Neural cell (in vitro differentiated cells): ENCODE data around the gene MST1. TPM values are rescaled to one million over a fixed set of nuclear protein-coding genes. Genes with fewer than 3 reads are reported as not detected.

Source experiments
- H2AFZ ChIP-seq: fragments of 200-600, 300-800 bp; sonication (generic), shearing (Covaris generic); 2 replicates; pipeline ENCODE4 v1.6.0; 2014; ENCODE audit warnings: low read depth, mild to moderate bottlenecking, antibody characterized with exemption, low read length, moderate library complexity
- H3F3A ChIP-seq: fragments of 200-600 bp; shearing (Covaris generic); 2 replicates; pipeline ENCODE4 v1.6.1; 2016; ENCODE audit warnings: mild to moderate bottlenecking, moderate library complexity, mixed read lengths, antibody characterized with exemption, low read length; ENCODE audit not compliant: insufficient read depth, poor library complexity, severe bottlenecking
- H3K27ac ChIP-seq: fragments of 200-600, 300-800 bp; sonication (generic), shearing (Covaris generic); 2 replicates; pipeline ENCODE4 v1.5.1; 2014; ENCODE audit warnings: mild to moderate bottlenecking, low read length, moderate library complexity
- H3K27me3 ChIP-seq: fragments of 300-800, 200-600 bp; sonication (generic), shearing (Covaris generic); 2 replicates; pipeline ENCODE4 v1.6.0; 2014; ENCODE audit warnings: mild to moderate bottlenecking, low read depth, low read length, moderate library complexity; ENCODE audit not compliant: insufficient read depth
- H3K36me3 ChIP-seq: fragments of 300-800, 200-600 bp; sonication (generic), shearing (Covaris generic); 2 replicates; pipeline ENCODE4 v1.5.1; 2014; ENCODE audit warnings: mild to moderate bottlenecking, antibody characterized with exemption, low read length, moderate library complexity; ENCODE audit not compliant: insufficient read depth
- H3K4me2 ChIP-seq: fragments of 300-800, 200-600 bp; sonication (generic), shearing (Covaris generic); 2 replicates; pipeline ENCODE4 v1.6.0; 2014; ENCODE audit warnings: mild to moderate bottlenecking, low read length
- H3K4me3 ChIP-seq: fragments of 300-800, 200-600 bp; sonication (generic), shearing (Covaris generic); 2 replicates; pipeline ENCODE4 v1.5.1; 2014; ENCODE audit warnings: mild to moderate bottlenecking, low read length, moderate library complexity
- H3K79me2 ChIP-seq: fragments of 200-600 bp; shearing (Covaris generic); replicated peaks from 2 replicates; pipeline ENCODE4 v1.6.0; 2014; ENCODE audit warnings: mild to moderate bottlenecking, low read length, moderate library complexity; ENCODE audit not compliant: insufficient read depth
- H3K9ac ChIP-seq: fragments of 300-800, 200-600 bp; sonication (generic), shearing (Covaris generic); 2 replicates; pipeline ENCODE4 v1.6.1; 2016; ENCODE audit warnings: mild to moderate bottlenecking, low read length, mixed read lengths
- H3K9me2 ChIP-seq: fragments of 200-600 bp; shearing (Covaris generic); 2 replicates; pipeline ENCODE4 v1.6.1; 2016; ENCODE audit warnings: mild to moderate bottlenecking, low read length, mixed read lengths; ENCODE audit not compliant: insufficient read depth
- H3K9me3 ChIP-seq: fragments of 200-600, 300-800 bp; sonication (generic), shearing (Covaris generic); 2 replicates; pipeline ENCODE4 v1.6.1; 2016; ENCODE audit warnings: mild to moderate bottlenecking, mixed run types, low read length, moderate library complexity, mixed read lengths
- H4K20me1 ChIP-seq: fragments of 200-600 bp; shearing (Covaris generic); 2 replicates; pipeline ENCODE4 v1.6.1; 2016; ENCODE audit warnings: mild to moderate bottlenecking, mixed run types; ENCODE audit not compliant: insufficient read depth
- CTCF ChIP-seq: fragments of 450-650 bp; IDR thresholded peaks from 2 replicates; pipeline ENCODE4 v1.5.1; 2014; ENCODE audit warnings: antibody characterized with exemption, mild to moderate bottlenecking, moderate library complexity; ENCODE audit not compliant: poor library complexity, severe bottlenecking
- EP300 ChIP-seq: fragments of 450-650 bp; conservative IDR thresholded peaks from 2 replicates; pipeline ENCODE4 v1.6.1; 2014; ENCODE audit warnings: antibody characterized with exemption, mild to moderate bottlenecking, moderate library complexity; ENCODE audit not compliant: poor library complexity, severe bottlenecking
- EZH2 ChIP-seq: fragments of 200-600, 300-800 bp; shearing (Covaris generic), sonication (generic); IDR thresholded peaks from 2 replicates; pipeline ENCODE4 v1.6.1; 2014; ENCODE audit warnings: antibody characterized with exemption, low read length, borderline replicate concordance, mild to moderate bottlenecking; ENCODE audit not compliant: insufficient read depth, poor library complexity, severe bottlenecking
- MXI1 ChIP-seq: fragments of 450-650 bp; conservative IDR thresholded peaks from 2 replicates; pipeline ENCODE4 v1.6.1; 2014; ENCODE audit warnings: antibody characterized with exemption, mild to moderate bottlenecking; ENCODE audit not compliant: poor library complexity, severe bottlenecking
- POLR2AphosphoS5 ChIP-seq: IDR thresholded peaks from 2 replicates; pipeline ENCODE4 v1.6.1; 2012
- RAD21 ChIP-seq: fragments of 450-650 bp; conservative IDR thresholded peaks from 2 replicates; pipeline ENCODE4 v1.6.1; 2014; ENCODE audit warnings: antibody characterized with exemption, mild to moderate bottlenecking, moderate library complexity
- REST ChIP-seq: IDR thresholded peaks from 2 replicates; pipeline ENCODE4 v1.6.1; 2012; ENCODE audit warnings: borderline replicate concordance
- SMC3 ChIP-seq: fragments of 450-650 bp; conservative IDR thresholded peaks from 2 replicates; pipeline ENCODE4 v1.6.1; 2014; ENCODE audit warnings: antibody characterized with exemption, mild to moderate bottlenecking, moderate library complexity; ENCODE audit not compliant: poor library complexity
- TAF1 ChIP-seq: IDR thresholded peaks from 2 replicates; pipeline ENCODE4 v1.6.1; 2012; ENCODE audit warnings: low read depth
- polyA plus RNA-seq: library from polyadenylated mRNA; depleted of rRNA; stranded (reverse); fragments of >200 nt; gene quantifications from 2 replicates; pipeline ENCODE4 v1.2.3, GENCODE V29; 2014

MST1 gene
- polyA plus RNA-seq, 1 donor from 2014 or later, result 64.0 TPM

GRCh38 chr3:49734752-49735151 lies 45.5 kb upstream of the MST1 start:
- H3K4me3 ChIP-seq, result no peak overlapping the region
- H2AFZ ChIP-seq, result no peak overlapping the region
- no peaks in the 10 kb centered on the region for H4K20me1 ChIP-seq
- H3K9me2 ChIP-seq, result no peaks in the 10 kb centered on the region
- peaks cover 2% of the 10 kb centered on the region for H3K79me2 ChIP-seq
- H3K27me3 ChIP-seq, result no peaks in the 10 kb centered on the region
- no peak overlapping the region for H3K9ac ChIP-seq
- H3K36me3 ChIP-seq, result no peaks in the 10 kb centered on the region
- no peaks in the 10 kb centered on the region for H3K9me3 ChIP-seq
- H3K27ac ChIP-seq, result no peak overlapping the region
- H3F3A ChIP-seq, result no peaks in the 10 kb centered on the region
- TF ChIP-seq REST, result no peak
- no peak for TF ChIP-seq EP300
- no peak for TF ChIP-seq MXI1
- no peak for TF ChIP-seq CTCF
- TF ChIP-seq POLR2AphosphoS5, result no peak
- H3K4me2 ChIP-seq, result no peak overlapping the region

GRCh38 chr3:49733551-49733950 lies 44.3 kb upstream of the MST1 start:
- Histone ChIP-seq H3K36me3 (no peaks in the 10 kb centered on the region), H2AFZ (no peak overlapping the region), H3K4me2 (no peak overlapping the region), H3K27me3 (no peaks in the 10 kb centered on the region), H4K20me1 (no peaks in the 10 kb centered on the region), H3K9me3 (no peaks in the 10 kb centered on the region), H3F3A (no peaks in the 10 kb centered on the region), H3K4me3 (no peak overlapping the region), H3K9me2 (no peaks in the 10 kb centered on the region), H3K9ac (no peak overlapping the region), H3K79me2 (no peaks in the 10 kb centered on the region), H3K27ac (no peak overlapping the region)
- no peak for TF ChIP-seq SMC3
- TF ChIP-seq CTCF, result no peak
- TF ChIP-seq MXI1, result no peak
- no peak for TF ChIP-seq EZH2
- TF ChIP-seq TAF1, result no peak
- no peak for TF ChIP-seq EP300
- no peak for TF ChIP-seq RAD21
- no peak for TF ChIP-seq POLR2AphosphoS5
- TF ChIP-seq REST, result no peak
